BLaER1 treated with 17β-estradiol and CSF1 and Interleukin-3, amounts not matched to agents 10 nM and 100 nM (cell line): ENCODE data around the gene EEFSEC.

Experiments used
- H3K27ac ChIP-seq, 11 experiments: shearing (Covaris generic); formaldehyde crosslinking; 2 replicates each; pipeline ENCODE4 v1.8.1; 2022
- H3K27me3 ChIP-seq, 11 experiments: shearing (Covaris generic); formaldehyde crosslinking; 2 replicates each; pipeline ENCODE4 v1.8.1; 2022
- H3K36me3 ChIP-seq, 11 experiments: shearing (Covaris generic); formaldehyde crosslinking; 2 replicates each; pipeline ENCODE4 v1.8.1; 2022
- H3K4me1 ChIP-seq, 10 experiments: shearing (Covaris generic); formaldehyde crosslinking; 2 replicates each; pipeline ENCODE4 v1.8.1; 2022
- H3K4me2 ChIP-seq, 11 experiments: shearing (Covaris generic); formaldehyde crosslinking; 2 replicates each; pipeline ENCODE4 v1.8.1; 2022
- H3K4me3 ChIP-seq, 10 experiments: shearing (Covaris generic); formaldehyde crosslinking; 2 replicates each; pipeline ENCODE4 v1.8.1; 2022
- H3K9ac ChIP-seq, 11 experiments: shearing (Covaris generic); formaldehyde crosslinking; 2 replicates each; pipeline ENCODE4 v1.8.1; 2022
- H3K9me3 ChIP-seq, 11 experiments: shearing (Covaris generic); formaldehyde crosslinking; replicated peaks in 1 of 11; 2 replicates each; pipeline ENCODE4 v1.8.1; 2022
- H4K20me1 ChIP-seq, 11 experiments: shearing (Covaris generic); formaldehyde crosslinking; 2 replicates each; pipeline ENCODE4 v1.8.1; 2022
- Cebpa-rat ChIP-seq, 11 experiments: shearing (Covaris generic); IDR thresholded peaks; 2 replicates each; pipeline ENCODE4 v1.8.1; 2022

EEFSEC gene

GRCh38 chr3:128195802-128196201 lies 42.5 kb downstream of the EEFSEC start:
- Histone ChIP-seq H3K4me2 (peak overlapping the region in 2 of 11 experiments; percentile 28 to 37; a peak in 2 of 22 replicates), H3K9ac (no peak overlapping the region), H3K4me1 (peaks cover 0 to 15% (median 0%) of the 10 kb centered on the region in 10 experiments; a peak in 5 of 20 replicates), H3K9me3 (no peaks in the 10 kb centered on the region), H3K27ac (no peak overlapping the region), H3K4me3 (no peak overlapping the region), H4K20me1 (peaks cover 0 to 30% (median 0%) of the 10 kb centered on the region in 11 experiments; a peak in 6 of 22 replicates), H3K27me3 (no peaks in the 10 kb centered on the region), H3K36me3 (0 out of 22 replicates have a peak, but pooled peaks cover 0 to 4% (median 0%) of the 10 kb centered on the region in 11 experiments)
- TF ChIP-seq Cebpa-rat (IDR thresholded peaks at IDR 0.05) = no peak

- Histone ChIP-seq H4K20me1 (peaks cover 0 to 30% (median 0%) of the 10 kb centered on the region in 11 experiments; a peak in 6 of 22 replicates), H3K4me2 (no peak overlapping the region), H3K27me3 (no peaks in the 10 kb centered on the region), H3K27ac (no peak overlapping the region), H3K4me1 (peaks cover 0 to 15% (median 0%) of the 10 kb centered on the region in 10 experiments; a peak in 5 of 20 replicates), H3K9me3 (no peaks in the 10 kb centered on the region), H3K36me3 (0 out of 22 replicates have a peak, but pooled peaks cover 0 to 4% (median 0%) of the 10 kb centered on the region in 11 experiments), H3K9ac (no peak overlapping the region), H3K4me3 (no peak overlapping the region)
- TF ChIP-seq Cebpa-rat (IDR thresholded peaks at IDR 0.05) = no peak
These were observed 43.4 kb downstream of the EEFSEC start for GRCh38 chr3:128196647-128197046.

GRCh38 chr3:128197855-128198254 lies 44.6 kb downstream of the EEFSEC start:
- H3K9me3 ChIP-seq = no peaks in the 10 kb centered on the region
- no peak overlapping the region for H3K9ac ChIP-seq
- no peak overlapping the region for H3K4me3 ChIP-seq
- peaks cover 0 to 15% (median 0%) of the 10 kb centered on the region in 10 experiments; a peak in 5 of 20 replicates for H3K4me1 ChIP-seq
- H3K36me3 ChIP-seq = 0 out of 22 replicates have a peak, but pooled peaks cover 0 to 4% (median 0%) of the 10 kb centered on the region in 11 experiments
- TF ChIP-seq Cebpa-rat (IDR thresholded peaks at IDR 0.05) = no peak
- H3K27ac ChIP-seq = no peak overlapping the region
- no peak overlapping the region for H3K4me2 ChIP-seq
- H3K27me3 ChIP-seq = no peaks in the 10 kb centered on the region
- H4K20me1 ChIP-seq = peaks cover 0 to 27% (median 0%) of the 10 kb centered on the region in 11 experiments; a peak in 6 of 22 replicates

- Histone ChIP-seq H3K27ac (no peak overlapping the region), H3K27me3 (no peaks in the 10 kb centered on the region), H3K4me2 (no peak overlapping the region), H3K4me3 (no peak overlapping the region), H3K4me1 (peaks cover 0 to 15% (median 0%) of the 10 kb centered on the region in 10 experiments; a peak in 5 of 20 replicates), H4K20me1 (peaks cover 0 to 22% (median 0%) of the 10 kb centered on the region in 11 experiments; a peak in 5 of 22 replicates), H3K9me3 (no peaks in the 10 kb centered on the region), H3K9ac (no peak overlapping the region), H3K36me3 (peaks cover 0 to 4% (median 0%) of the 10 kb centered on the region in 11 experiments; a peak in 1 of 22 replicates)
- no peak for TF ChIP-seq Cebpa-rat (IDR thresholded peaks at IDR 0.05)
These were observed 45.0 kb downstream of the EEFSEC start for GRCh38 chr3:128198313-128198712.

- no peak overlapping the region for H3K27ac ChIP-seq
- no peak overlapping the region for H3K4me3 ChIP-seq
- H3K27me3 ChIP-seq = no peaks in the 10 kb centered on the region
- H3K9ac ChIP-seq = no peak overlapping the region
- H4K20me1 ChIP-seq = peaks cover 0 to 16% (median 0%) of the 10 kb centered on the region in 11 experiments; a peak in 5 of 22 replicates
- no peak for TF ChIP-seq Cebpa-rat (IDR thresholded peaks at IDR 0.05)
- H3K9me3 ChIP-seq = no peaks in the 10 kb centered on the region
- H3K4me1 ChIP-seq = peaks cover 0 to 12% (median 0%) of the 10 kb centered on the region in 10 experiments; a peak in 5 of 20 replicates
- H3K4me2 ChIP-seq = no peak overlapping the region
- peaks cover 0 to 6% (median 0%) of the 10 kb centered on the region in 11 experiments; a peak in 1 of 22 replicates for H3K36me3 ChIP-seq
These were observed 45.8 kb downstream of the EEFSEC start for GRCh38 chr3:128199110-128199509.

GRCh38 chr3:128201158-128201755 lies 48.0 kb downstream of the EEFSEC start:
- Histone ChIP-seq H3K9me3 (no peaks in the 10 kb centered on the region), H3K4me3 (no peak overlapping the region), H3K36me3 (peaks cover 0 to 6% (median 0%) of the 10 kb centered on the region in 11 experiments; a peak in 1 of 22 replicates), H3K27ac (no peak overlapping the region), H3K4me1 (no peaks in the 10 kb centered on the region), H3K4me2 (no peak overlapping the region), H4K20me1 (peaks cover 0 to 11% (median 4%) of the 10 kb centered on the region in 11 experiments; a peak in 4 of 22 replicates), H3K9ac (no peak overlapping the region), H3K27me3 (no peaks in the 10 kb centered on the region)
- TF ChIP-seq Cebpa-rat (IDR thresholded peaks at IDR 0.05) = no peak

GRCh38 chr3:128203169-128203568 lies 49.9 kb downstream of the EEFSEC start:
- no peak for TF ChIP-seq Cebpa-rat (IDR thresholded peaks at IDR 0.05)

GRCh38 chr3:128205558-128206145 lies 52.4 kb downstream of the EEFSEC start:
- Histone ChIP-seq H3K27me3 (no peaks in the 10 kb centered on the region), H4K20me1 (peaks cover 0 to 10% (median 0%) of the 10 kb centered on the region in 11 experiments; a peak in 5 of 22 replicates), H3K36me3 (peaks cover 0 to 6% (median 0%) of the 10 kb centered on the region in 11 experiments; a peak in 1 of 22 replicates), H3K9me3 (no peaks in the 10 kb centered on the region), H3K4me2 (no peak overlapping the region), H3K9ac (no peak overlapping the region), H3K4me1 (no peaks in the 10 kb centered on the region), H3K27ac (no peak overlapping the region), H3K4me3 (no peak overlapping the region)
- TF ChIP-seq Cebpa-rat (IDR thresholded peaks at IDR 0.05) = no peak

More at GRCh38 chr3:128203169-128203568, 49.9 kb downstream of the EEFSEC start:
- Histone ChIP-seq H3K4me3 (no peak overlapping the region), H3K9ac (no peak overlapping the region), H3K27ac (no peak overlapping the region), H3K27me3 (no peaks in the 10 kb centered on the region), H3K4me2 (no peak overlapping the region), H3K4me1 (no peaks in the 10 kb centered on the region), H3K9me3 (no peaks in the 10 kb centered on the region), H3K36me3 (peaks cover 0 to 6% (median 0%) of the 10 kb centered on the region in 11 experiments; a peak in 1 of 22 replicates), H4K20me1 (peaks cover 0 to 7% (median 0%) of the 10 kb centered on the region in 11 experiments; a peak in 5 of 22 replicates)

- no peak overlapping the region for H3K27ac ChIP-seq
- no peaks in the 10 kb centered on the region for H3K27me3 ChIP-seq
- no peak for TF ChIP-seq Cebpa-rat (IDR thresholded peaks at IDR 0.05)
- H3K4me3 ChIP-seq = no peak overlapping the region
- peaks cover 0 to 6% (median 0%) of the 10 kb centered on the region in 11 experiments; a peak in 1 of 22 replicates for H3K36me3 ChIP-seq
- no peak overlapping the region for H3K9ac ChIP-seq
- H3K4me1 ChIP-seq = no peaks in the 10 kb centered on the region
- H4K20me1 ChIP-seq = peaks cover 0 to 15% (median 0%) of the 10 kb centered on the region in 11 experiments; a peak in 7 of 22 replicates
- no peaks in the 10 kb centered on the region for H3K9me3 ChIP-seq
- no peak overlapping the region for H3K4me2 ChIP-seq
These were observed 54.7 kb downstream of the EEFSEC start for GRCh38 chr3:128207951-128208350.
